ENCODE data around the gene FNDC1. TPM values are rescaled to one million over a fixed set of nuclear protein-coding genes. Genes with fewer than 3 reads are reported as not detected.

The FNDC1 gene
- total and polyA plus RNA-seq, 2 of the 13 experiments (the other 11 are each of a cell fraction or from before 2014, with no cell fraction given) = not detected

DNA sequence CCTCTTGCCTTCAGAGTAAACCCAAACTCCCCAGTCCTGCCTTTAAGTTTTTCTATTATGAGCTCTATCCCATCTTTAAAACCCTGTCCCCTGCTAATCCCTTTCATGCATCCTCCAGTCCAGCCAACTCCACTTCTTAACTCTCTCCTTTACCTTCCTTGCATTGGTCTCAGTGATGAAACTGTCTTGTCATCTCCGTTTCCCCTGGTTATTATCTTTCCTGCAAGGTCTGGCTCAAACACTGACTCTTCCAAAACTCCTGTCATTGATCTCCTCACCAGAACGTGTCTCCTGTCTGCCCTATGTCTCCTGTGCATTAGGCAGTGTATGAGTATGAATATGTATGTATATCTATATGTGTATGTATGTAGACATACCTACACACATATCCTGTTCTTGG is 11.8 kb upstream of the FNDC1 start (continued):
- TF ChIP-seq ATF7 (IDR thresholded peaks at IDR 0.05) = no peak
- TF ChIP-seq ATF7 (CRISPR knock-in tag; IDR thresholded peaks at IDR 0.05) = no peak
- no peak for TF ChIP-seq ZNF414 (CRISPR knock-in tag; IDR thresholded peaks at IDR 0.05)
- TF ChIP-seq MAX (IDR thresholded peaks at IDR 0.05) = no peak

DNA sequence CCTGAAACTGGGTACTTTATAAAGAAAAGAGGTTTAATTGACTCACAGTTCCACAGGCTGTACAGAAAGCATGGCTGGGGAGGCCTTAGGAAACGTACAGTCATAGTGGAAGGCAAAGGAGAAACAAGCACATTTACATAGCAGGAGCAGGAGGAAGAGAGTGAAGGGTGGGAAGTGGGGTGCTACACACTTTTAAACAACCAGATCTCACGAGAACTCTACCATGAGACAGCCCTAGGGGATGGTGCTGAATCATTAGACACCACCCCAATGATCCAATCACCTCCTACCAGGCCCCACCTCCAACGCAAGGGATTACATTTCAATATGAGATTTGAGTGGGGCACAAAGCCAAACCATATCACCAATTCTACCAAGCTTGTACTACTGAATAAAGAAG is 7.4 kb upstream of the FNDC1 start:
- Histone ChIP-seq H3K4me3 (replicated peaks in 1 of 3; ENCODE audit: insufficient read depth in 1 of 3, low read depth in 2 of 3, low read length in 3 of 3) (no peak overlapping the region), H3K36me3 (replicated peaks in 1 of 2; ENCODE audit: control insufficient read depth in 1 of 2, insufficient read depth in 2 of 2, low read length in 2 of 2) (no peaks in the 10 kb centered on the region), H3K4me1 (ENCODE audit: insufficient read depth, low read length) (no peaks in the 10 kb centered on the region), H3K9ac (ENCODE audit: insufficient read depth, low read depth, low read length) (no peak overlapping the region), H3K4me2 (ENCODE audit: low read depth, low read length) (no peak overlapping the region), H3K79me2 (ENCODE audit: insufficient read depth, low read length) (no peaks in the 10 kb centered on the region), H2AFZ (ENCODE audit: low read length) (no peak overlapping the region), H3K27ac (ENCODE audit: extremely low read length, insufficient read depth, low read length) (no peak overlapping the region), H3K27me3 (ENCODE audit: control insufficient read depth in 1 of 2, insufficient read depth in 2 of 2, low read length in 2 of 2) (peaks cover 1 to 20% of the 10 kb centered on the region in 2 experiments; a peak in 4 of 5 replicates), H4K20me1 (ENCODE audit: insufficient read depth, low read length) (no peaks in the 10 kb centered on the region), H3K9me3 (ENCODE audit: low read length) (no peaks in the 10 kb centered on the region)
- BruUV-seq (replicated peaks) = no TSS peak
- ATAC-seq (no peak), FAIRE-seq (no peak), DNase-seq (ENCODE audit: low spot score) (no peak)
- CTCF ChIA-PET (ENCODE audit: low intra/inter-chr PET ratio, low total read pairs) = no interaction called here
- intact Hi-C loops (cut with micrococcal nuclease; ENCODE audit: unreplicated experiment) = no loop called here
- POLR2A ChIA-PET = no interaction called here
- 3% methylated on average over 3 of the region's 3 CpGs for WGBS (ENCODE audit: low lambda C conversion rate)
- TF ChIP-seq ZNF121 (CRISPR knock-in tag; IDR thresholded peaks at IDR 0.05) = no peak
- no peak for TF ChIP-seq RBFOX2 (IDR thresholded peaks at IDR 0.05; ENCODE audit: low read depth, low read length)
- no peak for TF ChIP-seq MTA3 (CRISPR knock-in tag; IDR thresholded peaks at IDR 0.05)
- in situ Hi-C loops (cut with HindIII; ENCODE audit: extremely low pct_ligation_motif_present, low pct_unique_long_range_greater_than_20kb) = no loop called here

- Histone ChIP-seq H2AFZ (ENCODE audit: low read length) (no peak overlapping the region), H3K9ac (ENCODE audit: insufficient read depth, low read depth, low read length) (no peak overlapping the region), H3K4me3 (replicated peaks in 1 of 3; ENCODE audit: insufficient read depth in 1 of 3, low read depth in 2 of 3, low read length in 3 of 3) (no peak overlapping the region), H3K9me3 (ENCODE audit: low read length) (no peaks in the 10 kb centered on the region), H3K4me1 (ENCODE audit: insufficient read depth, low read length) (no peaks in the 10 kb centered on the region), H3K27ac (ENCODE audit: extremely low read length, insufficient read depth, low read length) (no peak overlapping the region), H4K20me1 (ENCODE audit: insufficient read depth, low read length) (no peaks in the 10 kb centered on the region), H3K4me2 (ENCODE audit: low read depth, low read length) (no peak overlapping the region), H3K36me3 (replicated peaks in 1 of 2; ENCODE audit: control insufficient read depth in 1 of 2, insufficient read depth in 2 of 2, low read length in 2 of 2) (no peaks in the 10 kb centered on the region), H3K27me3 (ENCODE audit: control insufficient read depth in 1 of 2, insufficient read depth in 2 of 2, low read length in 2 of 2) (peaks cover 1 to 32% of the 10 kb centered on the region in 2 experiments; a peak in 4 of 5 replicates), H3K79me2 (ENCODE audit: insufficient read depth, low read length) (no peaks in the 10 kb centered on the region)
- ChIA-PET POLR2A (no interaction called here), CTCF (ENCODE audit: low intra/inter-chr PET ratio, low total read pairs) (no interaction called here)
- in situ Hi-C loops (cut with HindIII; ENCODE audit: extremely low pct_ligation_motif_present, low pct_unique_long_range_greater_than_20kb) = no loop called here
- BruUV-seq (replicated peaks) = no TSS peak
- ATAC-seq (no peak), DNase-seq (ENCODE audit: low spot score) (no peak), FAIRE-seq (no peak)
- intact Hi-C loops (cut with micrococcal nuclease; ENCODE audit: unreplicated experiment) = no loop called here
- no peak for TF ChIP-seq THAP7 (CRISPR knock-in tag; IDR thresholded peaks at IDR 0.05)
- TF ChIP-seq ZSCAN21 (CRISPR knock-in tag; IDR thresholded peaks at IDR 0.05; ENCODE audit: borderline replicate concordance) = no peak
- peak; percentile 53 for TF ChIP-seq CEBPG (CRISPR knock-in tag; IDR thresholded peaks at IDR 0.05)
- no peak for TF ChIP-seq GABPB1 (CRISPR knock-in tag; IDR thresholded peaks at IDR 0.05)
- TF ChIP-seq, protein P1, sequence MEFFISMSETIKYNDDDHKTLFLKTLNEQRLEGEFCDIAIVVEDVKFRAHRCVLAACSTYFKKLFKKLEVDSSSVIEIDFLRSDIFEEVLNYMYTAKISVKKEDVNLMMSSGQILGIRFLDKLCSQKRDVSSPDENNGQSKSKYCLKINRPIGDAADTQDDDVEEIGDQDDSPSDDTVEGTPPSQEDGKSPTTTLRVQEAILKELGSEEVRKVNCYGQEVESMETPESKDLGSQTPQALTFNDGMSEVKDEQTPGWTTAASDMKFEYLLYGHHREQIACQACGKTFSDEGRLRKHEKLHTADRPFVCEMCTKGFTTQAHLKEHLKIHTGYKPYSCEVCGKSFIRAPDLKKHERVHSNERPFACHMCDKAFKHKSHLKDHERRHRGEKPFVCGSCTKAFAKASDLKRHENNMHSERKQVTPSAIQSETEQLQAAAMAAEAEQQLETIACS (CRISPR knock-in tag; IDR thresholded peaks at IDR 0.05) = no peak
- no peak for TF ChIP-seq TMF1 (CRISPR knock-in tag; IDR thresholded peaks at IDR 0.05; ENCODE audit: low read depth)
- TF ChIP-seq BATF2 (CRISPR knock-in tag; IDR thresholded peaks at IDR 0.05) = no peak
- TF ChIP-seq CEBPB (IDR thresholded peaks at IDR 0.05; ENCODE audit: borderline replicate concordance, low read depth, low read length) = peak; percentile 94
- TF ChIP-seq ZNF670 (CRISPR knock-in tag; IDR thresholded peaks at IDR 0.05; ENCODE audit: borderline replicate concordance) = no peak
- 22% methylated on average over 5 of the region's 5 CpGs for WGBS (ENCODE audit: low lambda C conversion rate)
Measured at GRCh38 chr6:159163901-159164370, 5.3 kb upstream of the FNDC1 start.
